HepG2 (cell line): ENCODE results near the gene NAXD. TPM values are rescaled to one million over a fixed set of nuclear protein-coding genes. Genes with fewer than 3 reads are reported as not detected.

Experiments used
- AHDC1 ChIP-seq: sonication (generic); formaldehyde crosslinking; IDR thresholded peaks from 2 replicates; pipeline ENCODE4 v1.5.1; 2020; ENCODE audit warnings: mild to moderate bottlenecking, missing genetic modification reagents, borderline replicate concordance
- CSRNP1 ChIP-seq: sonication (generic); formaldehyde crosslinking; IDR thresholded peaks from 2 replicates; pipeline ENCODE4 v1.8.1; 2023; ENCODE audit warnings: mild to moderate bottlenecking, missing genetic modification reagents
- DMTF1 ChIP-seq: sonication (generic); formaldehyde crosslinking; IDR thresholded peaks from 2 replicates; pipeline ENCODE4 v1.4.0; 2020; ENCODE audit warnings: mild to moderate bottlenecking, missing genetic modification reagents
- DNMT1 ChIP-seq: sonication (generic); formaldehyde crosslinking; IDR thresholded peaks from 2 replicates; pipeline ENCODE4 v1.5.1; 2020; ENCODE audit warnings: mild to moderate bottlenecking, missing genetic modification reagents
- HBP1 ChIP-seq: IDR thresholded peaks from 2 replicates; pipeline ENCODE4 v1.6.1; 2016; ENCODE audit warnings: low read depth, control low read depth
- KMT2B ChIP-seq: IDR thresholded peaks from 2 replicates; pipeline ENCODE4 v1.6.1; 2016; ENCODE audit warnings: missing genetic modification reagents, missing compliant biosample characterization
- NFAT5 ChIP-seq: sonication (generic); formaldehyde crosslinking; IDR thresholded peaks from 2 replicates; pipeline ENCODE4 v1.4.0; 2020; ENCODE audit warnings: missing genetic modification reagents
- TRAFD1 ChIP-seq: sonication (generic); formaldehyde crosslinking; IDR thresholded peaks from 2 replicates; pipeline ENCODE4 v1.5.1; 2020; ENCODE audit warnings: missing genetic modification reagents, mild to moderate bottlenecking, borderline replicate concordance
- ZNF343 ChIP-seq: sonication (generic); formaldehyde crosslinking; IDR thresholded peaks from 2 replicates; pipeline ENCODE4 v1.4.0; 2020; ENCODE audit warnings: mild to moderate bottlenecking, missing genetic modification reagents
- polyA plus RNA-seq, 8 experiments: library from polyadenylated mRNA; depleted of rRNA in 3 of 8; stranded (reverse) in 7 of 8; unstranded in 1 of 8; fragments of >200 nt; fragmentation: Illumina TruSeq in 4 of 8; extraction: Trizol in 4 of 8; gene quantifications; 2 replicates each; pipeline versions ENCODE4 v1.2.1 to v1.2.3, GENCODE V29; 2011 to 2016; ENCODE audit warnings: low read depth in 4 of 8, missing spikeins in 1 of 8, mixed read lengths in 1 of 8; ENCODE audit not compliant: insufficient read depth in 1 of 8
- total RNA-seq, 5 experiments: library from RNA; depleted of rRNA; stranded (reverse); fragments of >200 nt; fragmentation: Illumina TruSeq; extraction: Trizol; gene quantifications; 2 replicates each; pipeline ENCODE4 v1.2.3, GENCODE V29; 2016; ENCODE audit warnings: low read depth in 1 of 5

Gene NAXD
- total and polyA plus RNA-seq, 2 of the 13 experiments (the other 11 are each of a cell fraction or from before 2014, with no cell fraction given): 19.0 to 23.2 TPM

GRCh38 chr13:110576736-110577476 lies 38.4 kb upstream of the NAXD start (continued):
- TF ChIP-seq DNMT1: no peak
- no peak for TF ChIP-seq AHDC1 (CRISPR knock-in tag)
- TF ChIP-seq KMT2B (CRISPR knock-in tag): no peak
- no peak for TF ChIP-seq NFAT5
- no peak for TF ChIP-seq ZNF343 (CRISPR knock-in tag)
- no peak for TF ChIP-seq TRAFD1
- no peak for TF ChIP-seq HBP1 (CRISPR knock-in tag)
- TF ChIP-seq DMTF1 (CRISPR knock-in tag): no peak
- TF ChIP-seq CSRNP1: no peak
